ENCODE results near the gene TMEM164.

Gene TMEM164

DNA sequence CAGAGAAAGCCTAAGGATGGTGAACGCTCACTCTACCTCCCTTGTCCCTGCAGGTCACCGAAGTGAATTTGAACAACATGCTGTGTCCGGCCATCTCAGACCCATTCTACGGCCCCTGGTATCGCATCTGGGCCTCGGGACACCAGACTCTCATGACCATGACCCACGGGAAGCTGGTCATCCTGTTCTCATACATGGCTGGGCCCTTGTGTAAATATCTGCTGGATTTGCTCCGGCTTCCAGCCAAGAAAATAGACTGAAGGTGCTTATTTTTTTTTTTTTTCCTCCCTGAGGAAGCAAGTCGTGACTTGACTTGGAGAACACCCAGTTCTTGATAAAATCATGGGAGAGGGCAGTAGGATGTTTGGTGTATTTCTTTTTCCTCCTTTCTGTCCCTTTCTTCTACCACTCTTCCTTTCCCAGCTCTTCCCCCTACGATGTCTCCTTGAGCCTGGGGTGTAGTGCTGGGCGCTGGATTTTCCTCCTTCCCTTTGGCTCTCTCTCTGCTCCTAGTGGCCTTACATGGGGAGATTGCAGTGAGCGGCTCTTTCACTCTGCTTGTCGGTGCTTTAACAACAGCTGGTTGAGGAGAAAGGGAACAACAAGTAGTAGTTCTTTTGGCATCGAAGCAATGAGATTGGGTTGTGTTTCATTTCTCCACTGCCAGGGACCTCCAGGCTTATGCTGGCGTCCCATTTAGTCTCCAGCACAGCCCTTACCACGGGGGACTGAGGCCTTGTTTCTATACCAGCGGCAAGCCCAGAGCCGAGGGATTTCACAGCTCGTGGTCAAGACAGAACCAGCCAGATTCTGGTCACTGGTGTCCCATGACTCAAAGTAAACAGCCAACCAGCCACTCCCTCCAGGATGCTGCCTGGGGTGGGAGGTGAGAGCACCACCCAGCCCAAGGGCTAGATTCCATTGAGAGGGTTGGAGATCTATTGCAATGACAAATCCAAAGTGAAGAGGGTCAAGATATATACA, 170.6 kb downstream of the TMEM164 start:
- no peak for DNase-seq

DNA sequence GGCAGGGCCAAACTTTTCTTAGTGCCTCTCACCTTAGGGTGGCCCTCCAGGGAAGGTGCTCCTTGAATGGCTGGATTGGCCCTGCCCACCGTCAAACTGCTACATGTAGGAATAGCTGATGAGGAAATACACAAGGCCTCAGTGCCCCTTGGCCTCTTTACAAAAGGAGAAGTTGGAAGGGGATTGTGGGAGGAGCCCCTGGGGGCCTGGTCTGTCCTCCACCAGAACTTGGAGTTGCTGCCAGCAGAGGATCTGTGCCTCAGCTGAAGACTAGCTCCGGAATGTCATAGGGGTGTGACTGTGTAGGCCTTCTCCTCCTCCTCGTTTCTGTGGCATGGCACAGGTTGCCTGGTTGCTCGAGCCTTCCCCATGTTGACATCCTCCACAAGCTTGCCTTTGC, 172.2 kb downstream of the TMEM164 start:
- no peak for DNase-seq

DNA sequence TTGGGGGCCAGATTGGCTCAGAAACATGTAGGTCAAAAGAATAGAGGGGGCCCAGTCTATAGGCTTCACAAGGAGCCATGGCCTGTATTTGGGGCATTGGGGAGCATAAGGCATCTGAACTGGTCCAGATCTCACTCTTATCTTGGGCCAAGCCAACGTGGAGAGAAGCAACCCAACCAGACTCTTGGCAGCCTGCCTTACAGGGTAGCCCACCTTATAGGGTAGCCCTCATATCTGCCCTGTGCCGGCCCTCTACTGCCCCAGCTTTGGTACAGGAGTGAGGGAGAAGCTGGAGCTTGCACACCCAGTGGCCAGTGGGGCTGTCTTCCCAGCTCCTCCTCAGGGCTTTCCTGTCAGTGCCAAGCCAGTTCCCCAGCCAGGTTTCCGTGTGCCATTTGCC, 172.8 kb downstream of the TMEM164 start:
- no peak for DNase-seq

DNA sequence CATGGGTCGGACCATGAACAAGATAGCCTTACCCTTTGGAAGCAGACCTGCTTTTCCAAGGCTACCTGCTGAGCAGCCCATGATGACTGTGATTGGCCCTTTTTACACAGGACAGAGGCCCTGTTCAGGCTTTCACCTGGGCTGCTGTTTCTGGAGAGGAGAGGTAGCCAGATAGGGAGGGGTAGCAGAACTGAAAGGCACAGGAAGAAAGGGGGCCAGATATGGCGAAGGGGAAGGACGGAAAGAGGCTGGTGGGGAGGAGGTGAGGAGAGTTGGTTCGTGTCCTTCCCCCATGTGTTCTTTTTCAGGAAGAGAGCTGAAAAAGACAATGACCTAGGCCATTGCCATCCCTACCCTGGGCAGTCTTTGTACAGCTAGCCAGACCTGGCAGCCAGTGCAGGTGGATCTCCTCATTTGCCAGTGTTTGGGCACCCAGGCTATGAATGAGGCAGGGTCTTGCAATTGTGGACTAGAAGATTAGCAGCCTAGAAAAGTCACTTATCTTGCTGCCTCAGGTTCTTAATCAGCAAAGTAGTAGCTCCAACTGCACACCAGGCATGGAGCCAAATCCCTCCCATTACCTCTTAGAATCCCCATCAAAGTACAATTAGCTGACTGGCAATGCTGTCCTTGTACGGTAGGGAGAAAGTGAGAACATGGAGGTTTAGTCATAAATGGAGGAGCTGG, 175.4 kb downstream of the TMEM164 start:
- peak; percentile 41 for DNase-seq

DNA sequence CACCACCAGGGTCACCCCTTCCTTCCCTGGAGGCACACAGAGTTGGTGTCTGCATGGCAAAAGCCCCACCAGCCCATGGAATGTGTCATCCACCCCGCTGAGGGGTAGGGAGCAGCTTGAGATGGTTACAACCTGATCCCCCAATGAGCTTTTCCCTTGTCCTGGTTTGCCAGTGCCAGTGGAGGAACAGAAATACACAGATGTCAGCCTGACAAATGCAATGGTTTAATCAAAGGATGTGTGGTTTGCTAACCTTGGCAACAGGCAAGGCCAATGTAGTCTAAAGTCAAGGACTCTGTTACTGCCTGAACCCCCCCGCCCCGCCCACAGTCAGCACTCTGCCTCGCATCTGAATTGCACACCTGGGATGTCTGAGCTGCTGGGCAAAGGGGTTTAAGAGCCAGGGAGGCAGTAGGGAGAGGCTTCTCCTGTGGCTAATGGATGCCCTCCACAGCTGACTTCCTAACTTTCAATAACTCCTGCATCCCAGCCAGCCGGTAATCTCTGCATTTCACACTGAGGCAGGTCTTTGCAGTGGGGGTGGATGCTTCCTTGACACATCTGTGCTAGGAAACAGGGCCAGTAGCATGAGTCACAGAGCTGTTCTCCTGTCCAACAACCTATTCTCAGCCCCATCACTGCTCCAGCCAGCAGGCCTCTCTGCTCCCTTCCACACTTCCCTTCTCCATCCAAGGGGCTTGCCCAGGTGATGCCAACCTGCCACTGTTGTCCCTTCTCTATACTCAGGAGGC, 177.4 kb downstream of the TMEM164 start:
- DNase-seq, result no peak

DNA sequence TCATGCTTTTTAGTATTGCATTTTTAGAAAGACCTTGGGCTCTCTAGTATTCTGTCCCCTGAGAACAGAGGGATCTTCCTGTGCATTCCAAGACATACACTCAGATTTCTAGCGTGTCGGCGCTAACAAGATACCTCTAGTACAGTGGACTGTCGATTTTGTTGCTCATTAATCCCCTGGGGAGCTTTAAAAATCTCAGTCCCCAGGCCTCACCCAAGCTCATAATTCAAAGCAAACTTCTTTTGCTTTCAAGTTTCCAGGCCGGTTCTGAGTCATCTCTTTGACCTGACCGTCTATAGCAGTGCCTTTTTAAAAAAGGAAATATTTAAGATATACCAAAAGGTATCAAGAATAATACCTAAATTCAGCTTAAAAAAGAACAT, 178.0 kb downstream of the TMEM164 start:
- DNase-seq, result no peak

DNA sequence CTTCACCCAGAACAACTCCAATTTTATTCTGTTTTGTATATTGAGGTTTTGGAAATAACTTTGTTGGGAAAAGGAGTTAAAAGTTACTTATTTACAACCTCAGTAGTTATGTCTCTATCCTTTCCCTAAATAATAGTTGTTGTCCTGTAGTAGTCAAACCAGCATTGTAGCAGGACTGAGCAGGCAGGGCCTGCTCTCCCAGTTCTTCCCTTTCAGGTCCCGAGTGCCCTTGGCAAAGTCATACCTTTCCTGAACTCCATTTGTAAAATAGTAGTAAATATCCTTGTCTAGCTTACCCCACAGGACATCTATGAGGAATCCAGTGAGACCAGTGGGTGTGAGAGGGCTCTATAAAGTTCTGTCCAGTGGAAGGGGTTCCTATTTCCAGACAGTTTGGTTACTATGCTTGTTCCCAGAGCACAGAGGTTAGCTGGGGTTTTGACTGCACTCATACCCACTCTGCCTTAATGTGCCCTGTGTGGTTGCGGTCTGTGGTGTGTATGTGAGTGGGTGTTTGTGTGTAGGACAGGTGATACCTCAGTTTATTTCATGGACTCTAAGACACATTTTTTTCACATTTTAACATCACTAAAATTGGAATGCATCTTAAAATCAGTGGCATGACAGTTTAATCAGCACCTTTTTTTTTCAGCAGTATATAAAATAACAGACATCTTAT, 178.7 kb downstream of the TMEM164 start:
- no peak for DNase-seq

DNA sequence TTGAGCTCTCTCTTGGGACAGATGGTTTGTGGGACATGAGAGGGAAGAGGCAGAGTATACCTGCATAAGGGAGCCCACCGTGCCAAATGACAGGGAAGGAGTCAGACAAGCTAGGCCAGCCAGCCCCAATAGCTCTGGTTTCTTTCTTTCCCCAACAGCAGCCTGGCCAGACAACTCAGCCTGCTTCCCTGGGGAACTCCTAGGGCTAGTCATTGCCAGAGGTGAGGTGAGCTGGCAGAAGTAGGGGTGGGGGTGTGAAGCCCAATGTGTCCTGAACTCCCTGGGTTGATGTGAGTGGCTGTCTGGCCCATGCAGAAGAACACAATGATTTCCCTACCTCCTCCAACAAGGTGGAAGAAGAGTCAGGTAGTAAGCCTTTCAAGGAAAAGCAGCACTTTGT, 179.4 kb downstream of the TMEM164 start:
- no peak for DNase-seq

DNA sequence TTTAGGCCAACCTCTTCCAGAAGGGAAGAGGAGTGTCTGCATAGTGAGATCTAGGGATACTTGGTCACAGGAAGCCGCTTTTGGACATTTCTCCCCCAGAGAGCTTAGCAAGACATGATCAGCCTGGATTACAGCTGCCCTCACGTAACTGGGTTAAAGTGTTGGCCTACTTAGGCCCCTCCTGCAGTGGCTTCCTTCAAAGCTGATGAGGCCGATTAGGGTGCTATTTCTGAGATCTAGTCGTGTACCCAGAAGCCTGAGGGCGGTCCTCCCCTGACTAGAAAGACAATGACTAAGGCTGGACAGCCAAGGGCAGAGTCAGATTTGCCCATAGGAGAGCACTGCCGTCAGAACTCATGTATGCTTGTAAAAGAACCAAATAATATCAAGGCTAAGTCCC, 180.0 kb downstream of the TMEM164 start:
- no peak for DNase-seq

DNA sequence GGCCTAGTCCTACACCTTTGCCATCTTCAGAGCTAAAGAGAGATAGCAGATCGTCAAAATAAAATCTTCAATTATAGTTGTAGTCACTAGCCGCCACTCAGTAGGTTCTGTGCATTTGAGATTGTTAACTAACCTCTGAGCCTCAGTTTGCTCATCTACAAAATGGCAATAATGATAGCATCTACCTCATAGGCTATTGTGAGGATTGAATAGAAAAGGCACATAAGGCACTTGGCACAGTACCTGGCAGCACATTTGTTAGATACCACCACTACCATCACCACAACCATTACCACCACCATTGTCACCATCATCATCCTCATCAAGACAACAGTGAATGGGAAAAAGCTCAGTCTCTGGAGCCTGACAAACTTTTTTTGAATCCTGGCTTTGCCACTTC, 180.4 kb downstream of the TMEM164 start:
- no peak for DNase-seq

DNA sequence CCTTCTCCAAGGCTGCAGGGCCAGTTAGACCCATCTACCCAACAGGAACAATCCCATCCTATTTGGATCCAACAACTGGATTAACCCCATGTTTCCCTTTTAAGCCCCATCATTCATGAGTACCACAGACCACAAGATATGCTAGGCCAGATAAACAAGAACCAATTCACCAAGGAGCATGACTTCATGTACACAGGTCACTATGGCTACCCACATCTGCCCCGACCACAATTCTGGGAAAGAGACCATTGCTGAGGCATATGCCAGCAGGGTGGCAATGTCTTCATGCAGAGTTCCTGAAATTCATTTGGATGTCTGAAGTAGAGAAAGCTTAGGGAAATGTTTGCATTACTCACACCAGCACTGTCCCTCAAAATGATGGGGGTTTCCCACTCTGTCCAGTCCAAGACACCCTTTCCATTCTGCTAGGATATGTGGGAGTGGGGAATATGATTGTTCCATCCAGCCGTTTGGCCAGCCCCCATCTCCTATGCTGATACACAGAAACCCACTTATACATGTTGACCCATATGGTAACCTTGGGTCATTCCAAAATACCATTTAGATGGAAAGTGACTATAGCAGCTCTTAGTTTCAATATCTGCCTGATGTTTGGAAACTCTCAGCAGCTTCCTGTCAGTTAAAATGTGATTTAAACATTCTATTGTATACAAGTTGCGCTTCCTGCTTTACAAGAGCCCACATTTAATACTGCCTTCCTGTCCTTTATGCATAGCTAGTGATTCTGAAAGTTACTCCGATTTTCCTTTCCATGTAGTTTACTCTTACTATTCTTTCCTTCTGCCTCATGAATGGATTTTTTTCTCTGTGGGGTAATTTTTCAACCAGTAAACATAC, 186.0 kb downstream of the TMEM164 start:
- DNase-seq, result no peak

DNA sequence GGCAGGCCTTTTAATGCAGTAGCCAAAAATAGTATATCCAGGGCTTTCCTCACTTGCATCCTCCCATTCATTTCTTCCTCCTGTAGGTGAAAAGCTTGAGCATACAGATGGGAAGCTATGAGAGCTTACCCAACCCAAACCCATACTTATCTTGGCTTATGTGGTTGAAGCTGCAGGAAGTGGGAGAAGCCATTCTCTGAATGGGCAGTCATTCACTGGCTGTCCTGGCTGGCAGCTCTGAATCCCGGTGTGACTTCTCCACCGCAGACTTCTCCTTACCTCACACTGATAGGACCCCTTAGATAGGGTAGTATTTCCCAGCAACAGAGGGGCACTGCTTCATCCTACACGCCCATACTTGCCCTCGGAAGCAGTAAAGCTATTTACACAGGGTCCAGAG, 189.6 kb downstream of the TMEM164 start:
- DNase-seq, result no peak

DNA sequence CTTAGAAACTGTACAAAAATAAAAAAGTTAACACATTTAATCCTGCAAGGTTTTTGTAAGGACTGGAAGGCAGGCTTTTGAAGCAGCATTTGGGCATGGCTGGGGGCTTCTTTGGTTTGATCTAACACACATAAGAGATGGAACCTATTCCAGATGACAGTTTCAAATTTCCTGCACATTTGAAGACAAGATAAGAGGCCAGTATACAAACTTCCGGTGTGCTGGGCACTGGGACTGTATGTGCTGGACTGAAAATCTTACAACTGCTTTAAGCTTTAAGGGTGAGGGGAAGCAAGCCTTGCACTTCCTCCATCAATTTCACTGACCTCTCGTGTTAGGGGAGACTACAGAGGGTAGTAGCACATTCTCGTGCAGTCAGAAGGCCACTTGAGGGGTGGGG, 192.1 kb downstream of the TMEM164 start:
- DNase-seq, result no peak

DNA sequence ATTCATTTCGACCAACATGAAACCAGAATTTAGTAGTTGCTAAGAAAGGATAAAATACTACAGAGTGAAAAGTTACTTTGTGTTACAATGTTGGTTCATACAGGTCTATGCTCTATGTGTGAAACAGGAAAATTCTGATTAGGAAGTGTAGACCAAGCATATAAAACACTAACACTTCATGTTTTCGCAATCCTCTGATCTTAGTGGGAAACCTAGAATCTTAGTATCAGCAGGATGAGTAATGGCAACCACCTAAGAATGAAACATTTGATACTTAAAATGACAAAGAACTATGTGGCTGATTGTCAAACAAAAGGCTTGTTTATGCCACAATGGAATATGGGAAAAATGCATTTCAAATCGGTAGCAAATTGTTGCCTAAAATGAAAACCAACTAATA, 198.9 kb downstream of the TMEM164 start:
- no peak for DNase-seq

DNA sequence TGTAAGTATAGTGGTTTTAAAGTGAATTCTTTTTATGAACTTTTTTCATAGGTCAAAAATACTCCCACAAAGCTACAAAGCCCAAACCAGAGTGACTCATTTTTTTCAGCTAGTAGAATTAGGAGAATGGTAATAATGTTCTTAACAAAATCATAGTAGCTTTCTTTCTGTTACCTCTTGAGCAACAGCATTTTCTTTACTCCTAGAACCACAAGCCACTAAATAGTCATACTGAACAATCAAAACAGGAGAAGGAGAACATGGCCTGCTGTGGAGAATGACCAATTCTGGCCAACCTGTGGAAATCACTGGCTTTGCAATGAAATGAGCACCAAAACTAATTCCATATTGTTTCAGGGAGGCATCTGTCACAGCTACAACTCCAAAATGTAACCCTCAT, 202.1 kb downstream of the TMEM164 start:
- DNase-seq, result no peak

DNA sequence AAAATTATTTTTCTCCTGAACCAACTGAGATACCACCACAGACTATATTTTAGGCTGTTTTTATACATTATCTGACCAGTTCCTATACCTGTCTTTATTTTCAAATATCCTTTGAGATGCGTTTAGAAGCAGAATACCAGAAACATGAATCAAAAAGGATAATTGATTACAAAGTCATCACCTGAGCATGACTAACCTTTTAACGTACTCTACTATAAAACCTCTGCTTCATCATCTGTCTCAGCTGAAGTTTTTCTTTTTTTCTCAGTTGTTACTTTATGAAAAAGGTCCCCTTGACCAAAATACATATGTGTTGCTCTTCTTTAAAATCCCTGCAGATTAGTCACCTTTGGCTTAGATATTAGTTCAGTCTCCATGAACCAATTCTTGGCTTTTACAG, 205.2 kb downstream of the TMEM164 start:
- DNase-seq, result no peak

DNA sequence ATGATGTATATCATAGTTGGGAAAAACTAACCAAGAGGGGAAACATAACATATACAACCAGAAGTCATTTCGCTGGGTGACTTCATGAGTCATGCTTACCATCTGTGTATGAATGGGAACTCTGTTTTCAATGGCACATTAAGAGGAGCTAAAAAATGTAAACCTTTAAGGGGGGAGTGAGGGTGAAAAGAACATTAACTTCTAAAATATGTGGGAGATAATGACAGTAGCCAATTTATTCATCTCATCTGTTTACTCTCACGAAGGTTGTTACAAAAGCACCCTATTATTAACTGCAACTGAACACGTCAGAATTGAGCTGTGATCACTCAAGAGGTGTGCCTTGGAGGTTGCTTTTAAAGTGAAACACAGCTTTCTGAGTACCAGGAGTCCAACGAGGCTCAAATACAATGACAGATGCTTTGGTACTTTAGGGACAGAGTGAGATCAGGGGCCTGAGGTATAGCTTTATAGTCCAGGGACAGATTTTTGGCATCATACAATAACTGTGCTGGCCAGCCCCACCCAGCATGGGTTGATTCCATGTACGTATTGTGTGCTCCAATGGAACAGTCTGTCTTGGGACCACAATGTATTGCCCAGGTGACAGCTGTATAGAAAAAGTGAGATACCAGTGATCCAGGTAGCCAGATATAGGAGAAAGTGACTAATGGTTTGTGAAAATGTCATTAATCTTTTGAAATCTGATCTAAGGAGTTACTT, 207.7 kb downstream of the TMEM164 start:
- peak; percentile 70 for DNase-seq

DNA sequence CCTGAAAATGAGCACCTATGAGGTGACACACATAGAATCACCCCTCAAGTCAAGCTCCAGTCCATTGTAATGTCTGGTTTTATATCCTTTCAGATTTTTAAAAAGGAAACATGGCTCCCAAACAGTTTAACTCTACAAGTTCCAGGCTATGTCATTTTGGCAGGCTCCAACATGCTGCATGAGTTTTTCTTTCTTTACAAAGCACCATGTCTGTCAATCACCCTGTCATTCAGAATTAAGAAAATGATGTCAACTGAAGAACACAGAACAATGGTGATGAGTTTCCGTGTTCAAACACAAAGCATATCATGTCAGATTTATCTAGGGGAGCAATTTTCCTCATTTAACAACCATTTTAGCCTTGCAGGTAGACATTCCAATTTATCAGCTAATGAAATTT, 208.4 kb downstream of the TMEM164 start:
- no peak for DNase-seq

DNA sequence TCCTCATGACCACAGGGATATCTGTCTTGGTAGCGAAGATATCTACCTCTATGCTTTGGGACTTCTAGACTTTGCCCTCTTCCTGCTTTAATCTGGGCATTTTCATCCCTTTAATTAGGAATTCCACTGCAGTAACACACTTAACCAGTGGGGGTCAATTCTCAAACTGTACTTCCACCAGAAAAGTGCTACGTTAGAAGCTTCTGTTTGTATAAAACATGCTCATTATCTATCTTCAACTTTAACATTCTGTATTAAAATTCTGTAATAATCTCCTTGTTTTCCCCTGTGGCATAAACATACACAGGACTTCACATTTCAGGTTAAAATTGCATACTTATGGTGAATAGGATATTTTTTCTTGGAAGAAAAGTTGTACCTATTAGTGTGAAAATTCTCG, 209.4 kb downstream of the TMEM164 start:
- DNase-seq, result no peak

DNA sequence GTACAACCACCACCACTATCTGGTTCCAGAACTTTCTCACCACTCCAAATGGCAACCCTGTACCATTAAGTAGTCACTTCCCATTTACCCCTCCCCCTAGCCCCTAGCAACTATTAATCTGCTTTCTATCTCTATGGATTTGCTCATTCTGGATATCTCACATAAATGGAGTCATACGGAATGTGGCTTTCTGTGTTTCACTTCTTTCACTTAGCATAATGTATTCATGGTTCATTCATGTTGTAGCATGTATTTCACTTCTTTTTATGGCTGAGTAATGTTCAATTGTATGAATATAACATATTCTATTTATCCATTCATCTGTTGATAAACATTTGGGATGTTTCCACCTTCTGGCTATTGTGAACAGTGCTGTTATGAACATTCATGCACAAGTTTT, 210.3 kb downstream of the TMEM164 start:
- DNase-seq, result no peak

DNA sequence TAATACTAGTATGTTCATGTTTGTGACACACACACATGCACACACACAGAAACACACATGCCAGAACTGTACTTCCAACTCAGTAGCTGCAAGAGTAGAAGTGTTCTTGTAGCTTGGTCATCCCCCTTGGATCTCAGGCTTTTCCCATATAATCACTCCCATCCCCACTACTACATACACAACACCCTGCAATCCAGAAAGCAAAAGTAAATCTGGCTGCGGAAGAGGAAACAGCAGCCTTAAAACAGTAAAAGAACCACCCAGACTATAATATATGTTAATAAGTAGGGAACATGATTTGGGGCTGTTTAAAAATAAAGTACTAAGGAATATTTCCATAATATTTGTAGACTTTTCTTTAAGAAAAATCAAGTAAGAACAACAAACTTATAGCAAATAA, 211.8 kb downstream of the TMEM164 start:
- no peak for DNase-seq

Measured in NCI-H1105 (cell line).